Cardiac fibroblast (primary cell): ENCODE data around the gene EPN2.
A peak's percentile ranks its signal among the peaks of the same experiment; 100 is the strongest.

ENCODE experiments used
- DNase-seq, 2 donors: peaks; one replicate each; pipeline versions ENCODE4 v3.0.0 to v3.0.0-alpha.2; 2010; ENCODE audit warnings: low read depth in 2 of 2
- H3K4me3 ChIP-seq, 2 donors: replicated peaks in 1 of 2; 1 replicate in 1 of 2; 2 replicates in 1 of 2; pipeline ENCODE4 v1.5.1; 2011; ENCODE audit warnings: low read depth in 2 of 2, low read length in 2 of 2, mild to moderate bottlenecking in 2 of 2, moderate library complexity in 1 of 2
- TF ChIP-seq, protein P1 (sequence below): IDR thresholded peaks from one replicate; pipeline ENCODE4 v1.5.1; 2011; ENCODE audit warnings: low read depth, mild to moderate bottlenecking, low read length, inconsistent platforms

EPN2 gene

GRCh38 chr17:19365833-19366636, 128.9 kb downstream of the EPN2 start:
- no peak for DNase-seq
- no peak overlapping the region for H3K4me3 ChIP-seq
- TF ChIP-seq, protein P1, sequence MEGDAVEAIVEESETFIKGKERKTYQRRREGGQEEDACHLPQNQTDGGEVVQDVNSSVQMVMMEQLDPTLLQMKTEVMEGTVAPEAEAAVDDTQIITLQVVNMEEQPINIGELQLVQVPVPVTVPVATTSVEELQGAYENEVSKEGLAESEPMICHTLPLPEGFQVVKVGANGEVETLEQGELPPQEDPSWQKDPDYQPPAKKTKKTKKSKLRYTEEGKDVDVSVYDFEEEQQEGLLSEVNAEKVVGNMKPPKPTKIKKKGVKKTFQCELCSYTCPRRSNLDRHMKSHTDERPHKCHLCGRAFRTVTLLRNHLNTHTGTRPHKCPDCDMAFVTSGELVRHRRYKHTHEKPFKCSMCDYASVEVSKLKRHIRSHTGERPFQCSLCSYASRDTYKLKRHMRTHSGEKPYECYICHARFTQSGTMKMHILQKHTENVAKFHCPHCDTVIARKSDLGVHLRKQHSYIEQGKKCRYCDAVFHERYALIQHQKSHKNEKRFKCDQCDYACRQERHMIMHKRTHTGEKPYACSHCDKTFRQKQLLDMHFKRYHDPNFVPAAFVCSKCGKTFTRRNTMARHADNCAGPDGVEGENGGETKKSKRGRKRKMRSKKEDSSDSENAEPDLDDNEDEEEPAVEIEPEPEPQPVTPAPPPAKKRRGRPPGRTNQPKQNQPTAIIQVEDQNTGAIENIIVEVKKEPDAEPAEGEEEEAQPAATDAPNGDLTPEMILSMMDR, result no peak

GRCh38 chr17:19366637-19366972, 129.4 kb downstream of the EPN2 start:
- H3K4me3 ChIP-seq, result no peak overlapping the region
- no peak for DNase-seq
- TF ChIP-seq, protein P1, result no peak

- TF ChIP-seq, protein P1, result no peak
These were observed 131.1 kb downstream of the EPN2 start for GRCh38 chr17:19368229-19368628.

DNA sequence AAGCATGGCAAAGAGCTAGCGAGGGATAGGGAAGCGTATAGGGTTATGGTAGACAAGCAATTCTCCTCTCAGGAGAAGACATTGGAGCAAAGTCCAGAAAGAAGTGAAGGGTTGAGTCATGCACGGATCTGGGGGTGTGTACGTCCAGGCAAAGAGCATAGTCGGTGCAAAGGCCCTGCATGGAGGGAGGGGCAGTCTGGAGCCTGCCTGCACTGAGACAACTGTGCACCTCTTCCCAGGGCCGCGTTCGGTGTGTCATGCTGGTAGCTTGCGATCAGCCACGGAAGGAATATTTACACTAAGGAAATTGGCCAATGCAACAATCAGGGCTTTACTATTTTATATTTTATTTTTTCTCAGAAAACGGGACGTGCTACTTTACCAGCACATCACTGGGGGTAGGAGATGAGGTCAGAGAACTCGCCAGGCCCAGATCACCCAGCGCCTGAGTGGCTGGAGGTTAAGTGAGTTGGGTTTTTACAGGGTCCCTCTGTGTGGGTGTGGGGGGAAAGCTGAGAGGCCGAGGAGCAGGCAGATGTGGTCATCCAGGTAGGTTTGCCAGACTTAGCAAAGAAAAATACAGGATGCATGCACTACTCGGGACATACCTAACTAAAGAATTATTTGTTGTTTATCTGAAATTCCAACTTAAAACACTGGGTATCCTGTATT, 132.1 kb downstream of the EPN2 start:
- DNase-seq, result no peak
- no peak overlapping the region for H3K4me3 ChIP-seq
- TF ChIP-seq, protein P1, result no peak

More at GRCh38 chr17:19368229-19368628, 131.1 kb downstream of the EPN2 start:
- DNase-seq, result peak in 1 of 2 donors; percentile 50
- no peak overlapping the region for H3K4me3 ChIP-seq

DNA sequence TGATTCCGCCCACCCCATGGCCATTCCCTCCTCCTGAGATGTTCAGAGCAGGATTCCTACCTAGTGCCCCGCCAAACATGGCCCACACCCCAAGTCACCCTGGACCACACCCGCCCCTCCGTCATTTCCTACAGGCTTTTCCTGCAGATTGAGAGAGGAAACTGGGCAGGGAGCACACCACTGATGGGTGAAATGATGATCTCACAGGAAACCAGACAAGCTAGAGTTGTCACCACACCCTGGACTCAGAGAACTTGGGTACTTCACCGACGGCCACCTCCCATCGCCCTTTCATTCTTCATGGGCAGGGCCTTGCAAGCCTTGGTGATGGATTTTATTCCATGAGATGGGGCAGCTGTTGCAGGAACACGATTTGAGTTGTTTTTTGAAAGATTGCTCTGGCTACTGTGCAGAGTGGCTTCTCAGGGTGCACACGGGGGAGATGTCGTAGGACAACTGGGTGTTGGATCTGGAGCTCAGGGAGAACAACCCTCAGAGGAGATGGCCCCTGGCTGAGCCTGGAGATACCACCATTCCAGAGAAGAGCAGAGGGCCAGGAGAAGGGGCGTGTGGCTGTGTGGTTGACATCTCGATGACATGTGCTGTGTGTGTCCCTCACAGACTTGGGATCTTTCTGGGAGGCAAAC, 132.8 kb downstream of the EPN2 start:
- H3K4me3 ChIP-seq, result no peak overlapping the region
- DNase-seq, result peak in 1 of 2 donors; percentile 31
- TF ChIP-seq, protein P1, result no peak

GRCh38 chr17:19370493-19370960, 133.4 kb downstream of the EPN2 start:
- TF ChIP-seq, protein P1, result no peak
- no peak overlapping the region for H3K4me3 ChIP-seq
- peak in 1 of 2 donors; percentile 61 for DNase-seq
